WTC11 (cell line): ENCODE results near the gene LRRN3. TPM values are rescaled to one million over a fixed set of nuclear protein-coding genes. Genes with fewer than 3 reads are reported as not detected.
A peak's percentile ranks its signal among the peaks of the same experiment; 100 is the strongest.

Experiments used
- ATAC-seq: fragments of 200-7000 bp; cut with Tn5 transposase; 2 replicates; pipeline ENCODE4 v1.10.0; 2021; ENCODE audit warnings: mild to moderate bottlenecking, moderate library complexity
- CTCF ChIA-PET: fragments of 300-600 bp; sonication (Branson Sonifier 250); formaldehyde crosslinking; loops from one replicate; lab custom pipeline; 2021; ENCODE audit warnings: antibody characterized with exemption; lab: Charles Lee
- POLR2A ChIA-PET: fragments of 350-600 bp; sonication (Branson Sonifier 250); formaldehyde crosslinking; loops from one replicate; lab custom pipeline; 2021; ENCODE audit warnings: antibody characterized with exemption; lab: Charles Lee
- DNase-seq: peaks from one replicate; pipeline ENCODE4 v3.0.0; 2021; ENCODE audit warnings: low spot score
- H3K27ac Mint-ChIP-seq: 2 replicates; pipeline ENCODE4 v1.8.0; 2021; ENCODE audit warnings: mixed read lengths
- H3K27me3 Mint-ChIP-seq: 2 replicates; pipeline ENCODE4 v1.8.0; 2021; ENCODE audit warnings: low read depth, mild to moderate bottlenecking, moderate library complexity, mixed read lengths
- H3K36me3 Mint-ChIP-seq: 2 replicates; pipeline ENCODE4 v1.8.0; 2021; ENCODE audit warnings: mixed read lengths
- H3K4me1 Mint-ChIP-seq: 2 replicates; pipeline ENCODE4 v1.8.0; 2022; ENCODE audit warnings: mixed read lengths
- H3K4me3 Mint-ChIP-seq: 2 replicates; pipeline ENCODE4 v1.8.0; 2021; ENCODE audit warnings: mild to moderate bottlenecking, moderate library complexity, mixed read lengths
- H3K9me3 Mint-ChIP-seq: 2 replicates; pipeline ENCODE4 v1.8.0; 2021; ENCODE audit warnings: mixed read lengths
- CBFB ChIP-seq: sonication (generic); formaldehyde crosslinking; IDR thresholded peaks from 2 replicates; pipeline ENCODE4 v1.8.1; 2022; ENCODE audit warnings: mild to moderate bottlenecking, low read depth, missing genetic modification reagents
- CREM ChIP-seq: sonication (generic); formaldehyde crosslinking; IDR thresholded peaks from 2 replicates; pipeline ENCODE4 v1.8.1; 2022; ENCODE audit warnings: mild to moderate bottlenecking, missing genetic modification reagents, moderate library complexity
- ELF4 ChIP-seq: sonication (generic); formaldehyde crosslinking; IDR thresholded peaks from 2 replicates; pipeline ENCODE4 v1.8.1; 2022; ENCODE audit warnings: low read depth, mild to moderate bottlenecking, moderate library complexity, missing genetic modification reagents
- ESRRA ChIP-seq: sonication (generic); formaldehyde crosslinking; IDR thresholded peaks from 2 replicates; pipeline ENCODE4 v1.8.1; 2022; ENCODE audit warnings: mild to moderate bottlenecking, missing genetic modification reagents, borderline replicate concordance
- FOXJ3 ChIP-seq: sonication (generic); formaldehyde crosslinking; IDR thresholded peaks from 2 replicates; pipeline ENCODE4 v1.9.0; 2021; ENCODE audit warnings: missing genetic modification reagents, mild to moderate bottlenecking, borderline replicate concordance
- FOXP1 ChIP-seq: sonication (generic); formaldehyde crosslinking; IDR thresholded peaks from 2 replicates; pipeline ENCODE4 v1.8.0; 2022; ENCODE audit warnings: missing genetic modification reagents, mild to moderate bottlenecking, moderate library complexity, borderline replicate concordance
- HMGXB4 ChIP-seq: sonication (generic); formaldehyde crosslinking; IDR thresholded peaks from 2 replicates; pipeline ENCODE4 v1.8.1; 2023; ENCODE audit warnings: mild to moderate bottlenecking, moderate library complexity, missing genetic modification reagents
- JAZF1 ChIP-seq: fragments of 250-450 bp; sonication (Bioruptor Pico); IDR thresholded peaks from 2 replicates; pipeline ENCODE4 v1.9.0; 2021; ENCODE audit warnings: moderate library complexity, mild to moderate bottlenecking, inconsistent platforms
- JUN ChIP-seq: sonication (generic); formaldehyde crosslinking; IDR thresholded peaks from 2 replicates; pipeline ENCODE4 v1.8.0; 2023; ENCODE audit warnings: mild to moderate bottlenecking, missing genetic modification reagents
- MAX ChIP-seq: sonication (generic); formaldehyde crosslinking; IDR thresholded peaks from 2 replicates; pipeline ENCODE4 v1.8.0; 2022; ENCODE audit warnings: mild to moderate bottlenecking, missing genetic modification reagents
- MLX ChIP-seq: sonication (generic); formaldehyde crosslinking; IDR thresholded peaks from 2 replicates; pipeline ENCODE4 v1.8.1; 2023; ENCODE audit warnings: mild to moderate bottlenecking, missing genetic modification reagents, moderate library complexity
- NR2C2 ChIP-seq: sonication (generic); formaldehyde crosslinking; IDR thresholded peaks from 2 replicates; pipeline ENCODE4 v1.8.0; 2022; ENCODE audit warnings: mild to moderate bottlenecking, missing genetic modification reagents
- NR3C1 ChIP-seq: sonication (generic); formaldehyde crosslinking; conservative IDR thresholded peaks from 2 replicates; pipeline ENCODE4 v1.8.1; 2023; ENCODE audit warnings: low read depth, mild to moderate bottlenecking, missing genetic modification reagents
- PRDM15 ChIP-seq: sonication (generic); formaldehyde crosslinking; IDR thresholded peaks from 2 replicates; pipeline ENCODE4 v1.8.0; 2022; ENCODE audit warnings: missing genetic modification reagents
- SMAD4 ChIP-seq: sonication (generic); formaldehyde crosslinking; IDR thresholded peaks from 2 replicates; pipeline ENCODE4 v1.8.0; 2022; ENCODE audit warnings: mild to moderate bottlenecking, missing genetic modification reagents
- TP53 ChIP-seq: sonication (generic); formaldehyde crosslinking; IDR thresholded peaks from 2 replicates; pipeline ENCODE4 v1.8.1; 2023; ENCODE audit warnings: mild to moderate bottlenecking, missing genetic modification reagents
- ZBTB21 ChIP-seq: sonication (generic); formaldehyde crosslinking; IDR thresholded peaks from 2 replicates; pipeline ENCODE4 v1.8.1; 2023; ENCODE audit warnings: mild to moderate bottlenecking, missing genetic modification reagents, borderline replicate concordance
- ZNF281 ChIP-seq: sonication (generic); formaldehyde crosslinking; IDR thresholded peaks from 2 replicates; pipeline ENCODE4 v1.8.0; 2023; ENCODE audit warnings: mild to moderate bottlenecking, missing genetic modification reagents
- ZNF425 ChIP-seq: fragments of 250-450 bp; sonication (Bioruptor Pico); conservative IDR thresholded peaks from 2 replicates; pipeline ENCODE4 v1.9.0; 2021; ENCODE audit warnings: mild to moderate bottlenecking
- total RNA-seq: library from RNA; stranded (reverse); gene quantifications from 3 replicates; pipeline ENCODE4 v1.2.3, GENCODE V29; 2021

Gene LRRN3
- total RNA-seq, 1 experiment from 2014 or later = 0.70 TPM

GRCh38 chr7:111137296-111138192 is 46.6 kb downstream of the LRRN3 start:
- H3K27me3 Mint-ChIP-seq = no peaks in the 10 kb centered on the region
- CTCF ChIA-PET = interaction anchor here (0.6 to 1.1 kb wide), 2 partner anchors 38 to 41 kb away, joined by 3 to 4 read pairs; no protein-coding TSS in a partner anchor
- no peak for DNase-seq
- peak; percentile 64 for ATAC-seq
- TF ChIP-seq ZBTB21 = no peak
- TF ChIP-seq PRDM15 (CRISPR knock-in tag) = no peak
- TF ChIP-seq JUN (CRISPR knock-in tag) = no peak
- TF ChIP-seq MAX (CRISPR knock-in tag) = no peak
- no peak for TF ChIP-seq ELF4 (CRISPR knock-in tag)
- no peak for TF ChIP-seq NR2C2
- TF ChIP-seq TP53 = no peak
- no peak for TF ChIP-seq HMGXB4 (CRISPR knock-in tag)
- no peak for TF ChIP-seq CREM (CRISPR knock-in tag)
- no peak for TF ChIP-seq MLX (CRISPR knock-in tag)
- TF ChIP-seq NR3C1 = no peak
- no peak for TF ChIP-seq ZNF281 (CRISPR knock-in tag)
- TF ChIP-seq ZNF425 = no peak
- no peak for TF ChIP-seq FOXJ3
- TF ChIP-seq ESRRA (CRISPR knock-in tag) = no peak
- TF ChIP-seq CBFB (CRISPR knock-in tag) = no peak
- no peak for TF ChIP-seq SMAD4
- TF ChIP-seq JAZF1 (CRISPR knock-in tag) = no peak
- no peak for TF ChIP-seq FOXP1
- TF ChIP-seq, all 79 proteins: peak for 0
- Mint-ChIP-seq H3K36me3 (no peaks in the 10 kb centered on the region), H3K4me1 (peaks cover 15% of the 10 kb centered on the region), H3K4me3 (no peak overlapping the region), H3K27ac (no peak overlapping the region), H3K9me3 (no peaks in the 10 kb centered on the region)
- POLR2A ChIA-PET = no interaction called here
